HepG2 (cell line): ENCODE data around the gene TRIM28. TPM values are rescaled to one million over a fixed set of nuclear protein-coding genes. Genes with fewer than 3 reads are reported as not detected.

Experiments used
- ARNTL ChIP-seq: sonication (generic); formaldehyde crosslinking; IDR thresholded peaks from 2 replicates; pipeline ENCODE4 v1.4.0; 2020; ENCODE audit warnings: mild to moderate bottlenecking, missing genetic modification reagents
- CHCHD3 ChIP-seq: sonication (generic); formaldehyde crosslinking; IDR thresholded peaks from 2 replicates; pipeline ENCODE4 v1.8.0; 2022; ENCODE audit warnings: mild to moderate bottlenecking, missing genetic modification reagents, moderate library complexity
- MYC ChIP-seq: sonication (generic); formaldehyde crosslinking; IDR thresholded peaks from 2 replicates; pipeline ENCODE4 v1.9.0; 2021; ENCODE audit warnings: missing genetic modification reagents, borderline replicate concordance
- PAWR ChIP-seq: sonication (generic); formaldehyde crosslinking; IDR thresholded peaks from 2 replicates; pipeline ENCODE4 v1.4.0; 2020; ENCODE audit warnings: missing genetic modification reagents, mild to moderate bottlenecking, borderline replicate concordance
- PREB ChIP-seq: sonication (generic); formaldehyde crosslinking; IDR thresholded peaks from 2 replicates; pipeline ENCODE4 v1.4.0; 2020; ENCODE audit warnings: missing genetic modification reagents
- REL ChIP-seq: sonication (generic); formaldehyde crosslinking; conservative IDR thresholded peaks from 2 replicates; pipeline ENCODE4 v1.8.0; 2022; ENCODE audit warnings: mild to moderate bottlenecking, missing genetic modification reagents, moderate library complexity
- SSRP1 ChIP-seq: IDR thresholded peaks from 2 replicates; pipeline ENCODE4 v1.6.1; 2016; ENCODE audit warnings: control low read depth
- TCF12 ChIP-seq, 2 experiments: fragments of 450-650 bp in 1 of 2; sonication (generic) in 1 of 2; formaldehyde crosslinking in 1 of 2; IDR thresholded peaks; 2 replicates each; pipeline versions ENCODE4 v1.6.1 to v1.8.0; 2017 to 2022; ENCODE audit warnings: antibody characterized with exemption in 1 of 2, mild to moderate bottlenecking in 1 of 2, missing genetic modification reagents in 1 of 2, moderate library complexity in 1 of 2
- TRIM22 ChIP-seq: fragments of 450-650 bp; IDR thresholded peaks from 2 replicates; pipeline ENCODE4 v1.6.1; 2017
- ZBTB42 ChIP-seq: sonication (generic); formaldehyde crosslinking; IDR thresholded peaks from 2 replicates; pipeline ENCODE4 v1.5.0; 2020; ENCODE audit warnings: mild to moderate bottlenecking, missing genetic modification reagents
- ZNF225 ChIP-seq: sonication (generic); formaldehyde crosslinking; IDR thresholded peaks from 2 replicates; pipeline ENCODE4 v1.4.0; 2020; ENCODE audit warnings: mild to moderate bottlenecking, missing genetic modification reagents
- ZNF576 ChIP-seq: sonication (generic); formaldehyde crosslinking; IDR thresholded peaks from 2 replicates; pipeline ENCODE4 v1.4.0; 2020; ENCODE audit warnings: mild to moderate bottlenecking, missing genetic modification reagents
- ZNF746 ChIP-seq: sonication (generic); formaldehyde crosslinking; IDR thresholded peaks from 2 replicates; pipeline ENCODE4 v1.8.0; 2022; ENCODE audit warnings: mild to moderate bottlenecking, missing genetic modification reagents
- ZNF790 ChIP-seq: sonication (generic); formaldehyde crosslinking; IDR thresholded peaks from 2 replicates; pipeline ENCODE4 v1.8.0; 2022; ENCODE audit warnings: missing genetic modification reagents, mild to moderate bottlenecking, borderline replicate concordance
- polyA plus RNA-seq, 8 experiments: library from polyadenylated mRNA; depleted of rRNA in 3 of 8; stranded (reverse) in 7 of 8; unstranded in 1 of 8; fragments of >200 nt; fragmentation: Illumina TruSeq in 4 of 8; extraction: Trizol in 4 of 8; gene quantifications; 2 replicates each; pipeline versions ENCODE4 v1.2.1 to v1.2.3, GENCODE V29; 2011 to 2016; ENCODE audit warnings: low read depth in 4 of 8, missing spikeins in 1 of 8, mixed read lengths in 1 of 8; ENCODE audit not compliant: insufficient read depth in 1 of 8
- total RNA-seq, 5 experiments: library from RNA; depleted of rRNA; stranded (reverse); fragments of >200 nt; fragmentation: Illumina TruSeq; extraction: Trizol; gene quantifications; 2 replicates each; pipeline ENCODE4 v1.2.3, GENCODE V29; 2016; ENCODE audit warnings: low read depth in 1 of 5
- TF ChIP-seq, protein P1 (sequence below): sonication (generic); formaldehyde crosslinking; IDR thresholded peaks from 2 replicates; pipeline ENCODE4 v1.4.0; 2020; ENCODE audit warnings: missing genetic modification reagents
- TF ChIP-seq, protein P2 (sequence below): sonication (generic); formaldehyde crosslinking; conservative IDR thresholded peaks from 2 replicates; pipeline ENCODE4 v1.4.0; 2020; ENCODE audit warnings: missing genetic modification reagents

TRIM28 gene
- total and polyA plus RNA-seq, 2 of the 13 experiments (the other 11 are each of a cell fraction or from before 2014, with no cell fraction given): 361 to 439 TPM

DNA sequence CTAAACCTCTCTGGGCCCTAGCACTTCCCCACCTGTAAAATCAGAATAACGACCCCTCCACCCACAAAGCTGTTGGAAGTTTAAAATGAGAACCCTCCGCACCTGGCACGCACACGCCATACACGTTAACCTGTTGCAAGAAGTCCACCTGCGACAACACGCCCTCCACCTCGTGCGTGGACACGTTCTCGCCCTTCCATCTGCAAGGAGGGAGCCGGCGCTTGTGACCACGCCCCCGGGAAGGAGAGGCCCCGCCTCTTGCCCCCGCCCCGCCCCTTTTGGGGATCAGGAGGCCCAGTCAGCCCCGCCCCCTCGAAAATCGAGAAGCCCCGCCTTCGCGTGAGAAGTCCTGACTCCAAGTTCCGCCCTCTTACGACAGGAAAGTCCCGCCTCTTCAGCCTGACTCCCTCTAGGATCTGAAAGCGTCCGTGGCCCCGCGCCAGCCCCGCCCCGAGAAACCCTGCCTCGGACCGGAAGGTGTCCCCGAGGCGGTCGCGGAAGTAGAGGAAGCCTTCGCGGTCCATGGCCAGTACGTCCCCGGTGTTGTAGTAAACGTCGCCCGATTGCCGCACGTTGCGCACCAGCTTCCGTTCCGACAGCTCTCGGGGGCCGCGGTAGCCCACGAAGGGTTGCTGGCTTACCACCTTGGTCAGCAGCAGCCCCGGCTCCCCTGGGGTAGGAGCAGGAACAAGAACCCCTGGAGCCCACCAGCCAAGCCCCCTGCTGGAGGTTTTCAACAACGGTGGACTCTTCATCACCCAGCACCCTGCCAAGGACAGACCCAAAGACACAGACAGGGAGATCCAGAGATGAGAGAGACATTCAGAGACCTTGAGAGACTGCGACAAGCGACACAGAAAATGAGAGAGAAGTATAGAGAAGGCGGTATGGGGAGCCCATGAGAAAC lies 44.6 kb upstream of the TRIM28 start (continued):
- peak; percentile 82 for TF ChIP-seq MYC (CRISPR knock-in tag)
- TF ChIP-seq PAWR (CRISPR knock-in tag): no peak
- TF ChIP-seq ZNF576: 0 out of 2 replicates have a peak, but pooled peaks have one; percentile 32
- peak; percentile 79; the same call in 1 of the 2 replicates for TF ChIP-seq SSRP1 (CRISPR knock-in tag)
- peak; percentile 78 for TF ChIP-seq ARNTL (CRISPR knock-in tag)
- TF ChIP-seq TCF12 (IDR thresholded peaks at IDR 0.05): no peak
- TF ChIP-seq TCF12 (CRISPR knock-in tag; IDR thresholded peaks at IDR 0.05): no peak
- TF ChIP-seq ZNF746 (CRISPR knock-in tag): peak; percentile 78; the same call in 1 of the 2 replicates
- TF ChIP-seq, protein P1, sequence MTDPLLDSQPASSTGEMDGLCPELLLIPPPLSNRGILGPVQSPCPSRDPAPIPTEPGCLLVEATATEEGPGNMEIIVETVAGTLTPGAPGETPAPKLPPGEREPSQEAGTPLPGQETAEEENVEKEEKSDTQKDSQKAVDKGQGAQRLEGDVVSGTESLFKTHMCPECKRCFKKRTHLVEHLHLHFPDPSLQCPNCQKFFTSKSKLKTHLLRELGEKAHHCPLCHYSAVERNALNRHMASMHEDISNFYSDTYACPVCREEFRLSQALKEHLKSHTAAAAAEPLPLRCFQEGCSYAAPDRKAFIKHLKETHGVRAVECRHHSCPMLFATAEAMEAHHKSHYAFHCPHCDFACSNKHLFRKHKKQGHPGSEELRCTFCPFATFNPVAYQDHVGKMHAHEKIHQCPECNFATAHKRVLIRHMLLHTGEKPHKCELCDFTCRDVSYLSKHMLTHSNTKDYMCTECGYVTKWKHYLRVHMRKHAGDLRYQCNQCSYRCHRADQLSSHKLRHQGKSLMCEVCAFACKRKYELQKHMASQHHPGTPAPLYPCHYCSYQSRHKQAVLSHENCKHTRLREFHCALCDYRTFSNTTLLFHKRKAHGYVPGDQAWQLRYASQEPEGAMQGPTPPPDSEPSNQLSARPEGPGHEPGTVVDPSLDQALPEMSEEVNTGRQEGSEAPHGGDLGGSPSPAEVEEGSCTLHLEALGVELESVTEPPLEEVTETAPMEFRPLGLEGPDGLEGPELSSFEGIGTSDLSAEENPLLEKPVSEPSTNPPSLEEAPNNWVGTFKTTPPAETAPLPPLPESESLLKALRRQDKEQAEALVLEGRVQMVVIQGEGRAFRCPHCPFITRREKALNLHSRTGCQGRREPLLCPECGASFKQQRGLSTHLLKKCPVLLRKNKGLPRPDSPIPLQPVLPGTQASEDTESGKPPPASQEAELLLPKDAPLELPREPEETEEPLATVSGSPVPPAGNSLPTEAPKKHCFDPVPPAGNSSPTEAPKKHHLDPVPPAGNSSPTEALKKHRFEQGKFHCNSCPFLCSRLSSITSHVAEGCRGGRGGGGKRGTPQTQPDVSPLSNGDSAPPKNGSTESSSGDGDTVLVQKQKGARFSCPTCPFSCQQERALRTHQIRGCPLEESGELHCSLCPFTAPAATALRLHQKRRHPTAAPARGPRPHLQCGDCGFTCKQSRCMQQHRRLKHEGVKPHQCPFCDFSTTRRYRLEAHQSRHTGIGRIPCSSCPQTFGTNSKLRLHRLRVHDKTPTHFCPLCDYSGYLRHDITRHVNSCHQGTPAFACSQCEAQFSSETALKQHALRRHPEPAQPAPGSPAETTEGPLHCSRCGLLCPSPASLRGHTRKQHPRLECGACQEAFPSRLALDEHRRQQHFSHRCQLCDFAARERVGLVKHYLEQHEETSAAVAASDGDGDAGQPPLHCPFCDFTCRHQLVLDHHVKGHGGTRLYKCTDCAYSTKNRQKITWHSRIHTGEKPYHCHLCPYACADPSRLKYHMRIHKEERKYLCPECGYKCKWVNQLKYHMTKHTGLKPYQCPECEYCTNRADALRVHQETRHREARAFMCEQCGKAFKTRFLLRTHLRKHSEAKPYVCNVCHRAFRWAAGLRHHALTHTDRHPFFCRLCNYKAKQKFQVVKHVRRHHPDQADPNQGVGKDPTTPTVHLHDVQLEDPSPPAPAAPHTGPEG (CRISPR knock-in tag): no peak
- no peak for TF ChIP-seq ZBTB42
- TF ChIP-seq REL: no peak
- TF ChIP-seq TRIM22: no peak
- TF ChIP-seq ZNF225 (CRISPR knock-in tag): 0 out of 2 replicates have a peak, but pooled peaks have one; percentile 52
- TF ChIP-seq CHCHD3 (CRISPR knock-in tag): no peak
- TF ChIP-seq PREB (CRISPR knock-in tag): no peak
- TF ChIP-seq, protein P2, sequence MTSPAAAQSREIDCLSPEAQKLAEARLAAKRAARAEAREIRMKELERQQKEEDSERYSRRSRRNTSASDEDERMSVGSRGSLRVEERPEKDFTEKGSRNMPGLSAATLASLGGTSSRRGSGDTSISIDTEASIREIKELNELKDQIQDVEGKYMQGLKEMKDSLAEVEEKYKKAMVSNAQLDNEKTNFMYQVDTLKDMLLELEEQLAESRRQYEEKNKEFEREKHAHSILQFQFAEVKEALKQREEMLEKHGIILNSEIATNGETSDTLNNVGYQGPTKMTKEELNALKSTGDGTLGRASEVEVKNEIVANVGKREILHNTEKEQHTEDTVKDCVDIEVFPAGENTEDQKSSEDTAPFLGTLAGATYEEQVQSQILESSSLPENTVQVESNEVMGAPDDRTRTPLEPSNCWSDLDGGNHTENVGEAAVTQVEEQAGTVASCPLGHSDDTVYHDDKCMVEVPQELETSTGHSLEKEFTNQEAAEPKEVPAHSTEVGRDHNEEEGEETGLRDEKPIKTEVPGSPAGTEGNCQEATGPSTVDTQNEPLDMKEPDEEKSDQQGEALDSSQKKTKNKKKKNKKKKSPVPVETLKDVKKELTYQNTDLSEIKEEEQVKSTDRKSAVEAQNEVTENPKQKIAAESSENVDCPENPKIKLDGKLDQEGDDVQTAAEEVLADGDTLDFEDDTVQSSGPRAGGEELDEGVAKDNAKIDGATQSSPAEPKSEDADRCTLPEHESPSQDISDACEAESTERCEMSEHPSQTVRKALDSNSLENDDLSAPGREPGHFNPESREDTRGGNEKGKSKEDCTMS (CRISPR knock-in tag): no peak
- no peak for TF ChIP-seq ZNF790 (CRISPR knock-in tag)
